H1 (cell line): ENCODE data around the gene CDKL4. TPM values are rescaled to one million over a fixed set of nuclear protein-coding genes. Genes with fewer than 3 reads are reported as not detected.

Experiments used
- CTCF ChIA-PET: fragments of 300-600 bp; sonication (Branson Sonifier 250); formaldehyde crosslinking; loops from one replicate; lab custom pipeline; 2021; ENCODE audit not compliant: partially characterized antibody; lab: Charles Lee
- POLR2A ChIA-PET: fragments of 300-600 bp; sonication (Branson Sonifier 250); formaldehyde crosslinking; loops from one replicate; lab custom pipeline; 2021; ENCODE audit warnings: inconsistent platforms; ENCODE audit not compliant: partially characterized antibody; lab: Charles Lee
- DNase-seq, 2 experiments: peaks; one replicate each; pipeline versions ENCODE4 v3.0.0 to v3.0.0-alpha.2; 2010 to 2022; ENCODE audit warnings: low spot score in 2 of 2, low read depth in 1 of 2, mixed read lengths in 1 of 2
- FAIRE-seq: peaks from 2 replicates; lab custom pipeline; 2011; peaks lifted over from hg19 to GRCh38; lab: Jason Lieb, UNC
- H2AFZ ChIP-seq: 2 replicates; pipeline ENCODE4 v1.8.1; 2012; ENCODE audit warnings: low read length, inconsistent platforms
- H2AK5ac ChIP-seq: 2 replicates; pipeline ENCODE4 v1.6.1; 2013; ENCODE audit warnings: low read depth, low read length
- H2BK120ac ChIP-seq: replicated peaks from 2 replicates; pipeline ENCODE3; 2013; ENCODE audit warnings: low read depth, low read length, inconsistent platforms
- H2BK12ac ChIP-seq: 2 replicates; pipeline ENCODE4 v1.6.1; 2013; ENCODE audit warnings: low read depth, low read length
- H2BK15ac ChIP-seq: 2 replicates; pipeline ENCODE4 v1.6.1; 2013; ENCODE audit warnings: low read length
- H2BK20ac ChIP-seq: 2 replicates; pipeline ENCODE4 v1.6.1; 2013; ENCODE audit warnings: low read length
- H2BK5ac ChIP-seq: 2 replicates; pipeline ENCODE4 v1.6.1; 2013; ENCODE audit warnings: low read depth, low read length
- H3K14ac ChIP-seq: 2 replicates; pipeline ENCODE4 v1.6.1; 2013; ENCODE audit warnings: inconsistent platforms; ENCODE audit not compliant: insufficient read length
- H3K18ac ChIP-seq: 2 replicates; pipeline ENCODE4 v1.6.1; 2013; ENCODE audit warnings: low read length; ENCODE audit errors: extremely low read depth
- H3K23ac ChIP-seq: 2 replicates; pipeline ENCODE4 v1.6.1; 2013; ENCODE audit warnings: inconsistent platforms; ENCODE audit not compliant: insufficient read length
- H3K23me2 ChIP-seq: 2 replicates; pipeline ENCODE4 v1.6.1; 2013; ENCODE audit warnings: low read depth, low read length
- H3K27ac ChIP-seq: 2 replicates; pipeline ENCODE4 v1.6.1; 2011; ENCODE audit warnings: low read depth, low read length, inconsistent platforms
- H3K27me3 ChIP-seq, 4 experiments: replicated peaks in 1 of 4; 1 replicate in 1 of 4; 2 replicates in 3 of 4; pipeline versions ENCODE4 v1.6.1 to v1.8.1; 2011 to 2013; ENCODE audit warnings: low read length in 3 of 4, mild to moderate bottlenecking in 3 of 4, inconsistent platforms in 2 of 4, mixed read lengths in 2 of 4, moderate library complexity in 1 of 4; ENCODE audit not compliant: control insufficient read depth in 3 of 4, insufficient read depth in 3 of 4; ENCODE audit errors: extremely low read depth in 1 of 4
- H3K36me3 ChIP-seq, 4 experiments: 2 replicates each; pipeline versions ENCODE4 v1.6.1 to v1.8.1; 2011 to 2013; ENCODE audit warnings: mild to moderate bottlenecking in 4 of 4, low read length in 3 of 4, moderate library complexity in 2 of 4, control low read depth in 1 of 4, inconsistent platforms in 1 of 4; ENCODE audit not compliant: insufficient read depth in 4 of 4, control insufficient read depth in 2 of 4
- H3K4ac ChIP-seq: replicated peaks from 2 replicates; pipeline ENCODE3; 2013; ENCODE audit warnings: low read length, low read depth, mixed read lengths, inconsistent platforms; ENCODE audit not compliant: insufficient read length
- H3K4me1 ChIP-seq, 4 experiments: replicated peaks in 1 of 4; 1 replicate in 1 of 4; 2 replicates in 3 of 4; pipeline versions ENCODE4 v1.6.1 to v1.8.1; 2011 to 2013; ENCODE audit warnings: low read length in 3 of 4, inconsistent platforms in 2 of 4, mixed read lengths in 1 of 4; ENCODE audit not compliant: insufficient read depth in 4 of 4, control insufficient read depth in 3 of 4
- H3K4me2 ChIP-seq, 2 experiments: 2 replicates each; pipeline versions ENCODE4 v1.6.1 to v1.8.1; 2011 to 2013; ENCODE audit warnings: low read depth in 2 of 2, low read length in 2 of 2, control low read depth in 1 of 2, inconsistent platforms in 1 of 2, mild to moderate bottlenecking in 1 of 2; ENCODE audit not compliant: insufficient read depth in 1 of 2
- H3K4me3 ChIP-seq, 4 experiments: fragments of 200-600, 300-600 bp in 1 of 4; sonication (generic), shearing (Covaris generic), sonication (Bioruptor Twin) in 1 of 4; 2 replicates each; pipeline versions ENCODE4 v1.5.1 to v1.8.1; 2011 to 2016; ENCODE audit warnings: low read length in 4 of 4, low read depth in 3 of 4, control low read depth in 2 of 4, inconsistent platforms in 2 of 4, mild to moderate bottlenecking in 2 of 4, mixed read lengths in 1 of 4, moderate library complexity in 1 of 4; ENCODE audit not compliant: insufficient read depth in 2 of 4; ENCODE audit errors: extremely low read depth in 1 of 4
- H3K56ac ChIP-seq: replicated peaks from 2 replicates; pipeline ENCODE3; 2013; ENCODE audit warnings: low read depth, mild to moderate bottlenecking, mixed read lengths, low read length, inconsistent platforms; ENCODE audit not compliant: insufficient read length
- H3K79me1 ChIP-seq: 2 replicates; pipeline ENCODE4 v1.6.1; 2013; ENCODE audit warnings: low read depth, low read length, control low read depth
- H3K79me2 ChIP-seq, 2 experiments: 2 replicates each; pipeline versions ENCODE4 v1.6.1 to v1.8.1; 2012 to 2013; ENCODE audit warnings: low read length in 2 of 2, mild to moderate bottlenecking in 2 of 2, inconsistent platforms in 1 of 2; ENCODE audit not compliant: insufficient read depth in 2 of 2, control insufficient read depth in 1 of 2
- H3K9ac ChIP-seq, 4 experiments: replicated peaks in 1 of 4; 1 replicate in 1 of 4; 2 replicates in 3 of 4; pipeline versions ENCODE4 v1.6.1 to v1.8.1; 2011 to 2013; ENCODE audit warnings: low read depth in 3 of 4, low read length in 3 of 4, control low read depth in 2 of 4, mild to moderate bottlenecking in 2 of 4, moderate library complexity in 2 of 4, inconsistent platforms in 1 of 4; ENCODE audit errors: extremely low read depth in 1 of 4
- H3K9me3 ChIP-seq, 2 experiments: 2 replicates each; pipeline versions ENCODE4 v1.6.1 to v1.8.1; 2012 to 2013; ENCODE audit warnings: mild to moderate bottlenecking in 2 of 2, moderate library complexity in 2 of 2, control low read depth in 1 of 2, inconsistent platforms in 1 of 2, low read depth in 1 of 2, low read length in 1 of 2, mixed read lengths in 1 of 2; ENCODE audit not compliant: insufficient read depth in 2 of 2
- H4K20me1 ChIP-seq, 2 experiments: replicated peaks in 1 of 2; 2 replicates each; pipeline versions ENCODE3 to v1.8.1; 2011 to 2013; ENCODE audit warnings: inconsistent platforms in 2 of 2, low read length in 2 of 2, mild to moderate bottlenecking in 1 of 2; ENCODE audit not compliant: insufficient read depth in 2 of 2, control insufficient read depth in 1 of 2
- H4K5ac ChIP-seq: 2 replicates; pipeline ENCODE4 v1.6.1; 2013; ENCODE audit warnings: low read length, low read depth, mixed read lengths, inconsistent platforms; ENCODE audit not compliant: insufficient read length
- H4K8ac ChIP-seq: 2 replicates; pipeline ENCODE4 v1.8.0; 2013; ENCODE audit warnings: mild to moderate bottlenecking, moderate library complexity, low read length, inconsistent platforms; ENCODE audit not compliant: insufficient read depth; ENCODE audit errors: extremely low read depth
- H4K91ac ChIP-seq: replicated peaks from 2 replicates; pipeline ENCODE3; 2013; ENCODE audit warnings: low read length, mixed read lengths, inconsistent platforms; ENCODE audit not compliant: insufficient read length
- ASH2L ChIP-seq: fragments of 200-600, 300-600 bp; sonication (generic); IDR thresholded peaks from one replicate; pipeline ENCODE4 v1.7.1; 2017; ENCODE audit warnings: low read length
- CEBPB ChIP-seq: IDR thresholded peaks from 2 replicates; pipeline ENCODE4 v1.6.1; 2012; ENCODE audit warnings: low read depth, low read length
- HDAC2 ChIP-seq, 2 experiments: fragments of 300-600 bp in 1 of 2; sonication (generic) in 1 of 2; IDR thresholded peaks; 2 replicates each; pipeline ENCODE4 v1.6.1; 2011 to 2012; ENCODE audit warnings: low read depth in 2 of 2, low read length in 2 of 2, mild to moderate bottlenecking in 2 of 2, moderate library complexity in 2 of 2, borderline replicate concordance in 1 of 2, inconsistent platforms in 1 of 2
- JUND ChIP-seq: IDR thresholded peaks from 2 replicates; pipeline ENCODE4 v1.6.1; 2011; ENCODE audit warnings: mild to moderate bottlenecking, improper control_type of control experiment, low read length
- KDM1A ChIP-seq: fragments of 200-600, 300-600 bp; sonication (generic); IDR thresholded peaks from 2 replicates; pipeline ENCODE4 v1.7.1; 2016; ENCODE audit warnings: mild to moderate bottlenecking, low read length, borderline replicate concordance
- KDM5A ChIP-seq: fragments of 200-600 bp; IDR thresholded peaks from 2 replicates; pipeline ENCODE4 v1.7.1; 2012; ENCODE audit warnings: mild to moderate bottlenecking, low read length, inconsistent platforms, mixed read lengths
- NANOG ChIP-seq: IDR thresholded peaks from 2 replicates; pipeline ENCODE4 v1.6.1; 2011; ENCODE audit warnings: low read length, low read depth, mild to moderate bottlenecking, inconsistent platforms; ENCODE audit not compliant: insufficient read depth, poor library complexity, severe bottlenecking
- PHF8 ChIP-seq: fragments of 200-600 bp; sonication (generic); conservative IDR thresholded peaks from 2 replicates; pipeline ENCODE4 v1.7.1; 2012; ENCODE audit warnings: low read depth, mild to moderate bottlenecking, inconsistent platforms, low read length, moderate library complexity
- RAD21 ChIP-seq, 2 experiments: IDR thresholded peaks in 1 of 2; conservative IDR thresholded peaks in 1 of 2; 2 replicates each; pipeline ENCODE4 v1.6.1; 2011; ENCODE audit warnings: low read depth in 2 of 2, low read length in 2 of 2, improper control_type of control experiment in 1 of 2, inconsistent platforms in 1 of 2, mild to moderate bottlenecking in 1 of 2, moderate library complexity in 1 of 2
- RXRA ChIP-seq: IDR thresholded peaks from 2 replicates; pipeline ENCODE4 v1.6.1; 2011; ENCODE audit warnings: low read depth, mild to moderate bottlenecking, low read length, moderate library complexity; ENCODE audit not compliant: insufficient read depth
- SRF ChIP-seq: IDR thresholded peaks from 2 replicates; pipeline ENCODE4 v1.6.1; 2011; ENCODE audit warnings: mild to moderate bottlenecking, low read depth, low read length, moderate library complexity
- TAF1 ChIP-seq: IDR thresholded peaks from 2 replicates; pipeline ENCODE4 v1.6.1; 2011; ENCODE audit warnings: mild to moderate bottlenecking, low read depth, low read length
- YY1 ChIP-seq: IDR thresholded peaks from 2 replicates; pipeline ENCODE4 v1.6.1; 2011; ENCODE audit warnings: low read depth, mild to moderate bottlenecking, low read length
- polyA plus RNA-seq, 7 experiments: library from polyadenylated mRNA; depleted of rRNA in 3 of 7; stranded (reverse) in 5 of 7; unstranded in 2 of 7; fragments of >200 nt in 5 of 7; fragments of 200-250 nt in 2 of 7; gene quantifications; 1 replicate in 5 of 7; 2 replicates in 1 of 7; 4 replicates in 1 of 7; pipeline versions ENCODE4 v1.2.1 to v1.2.3, GENCODE V29; 2011 to 2013; ENCODE audit warnings: missing spikeins in 2 of 7, mixed read lengths in 2 of 7
- total RNA-seq: library from RNA; stranded (reverse); fragmentation: NEBNext Ultra II Directional; extraction: Animal tissue kit (Norgen Biotek cat#: 25700); gene quantifications from 2 replicates; pipeline ENCODE4 v1.2.1, GENCODE V29; 2021
- TF ChIP-seq, protein P1 (sequence below): IDR thresholded peaks from 2 replicates; pipeline ENCODE4 v1.6.1; 2012; ENCODE audit warnings: low read length, inconsistent platforms

Gene CDKL4
- total and polyA plus RNA-seq, 2 of the 8 experiments (the other 6 are each of a cell fraction or from before 2014, with no cell fraction given) = not detected

DNA sequence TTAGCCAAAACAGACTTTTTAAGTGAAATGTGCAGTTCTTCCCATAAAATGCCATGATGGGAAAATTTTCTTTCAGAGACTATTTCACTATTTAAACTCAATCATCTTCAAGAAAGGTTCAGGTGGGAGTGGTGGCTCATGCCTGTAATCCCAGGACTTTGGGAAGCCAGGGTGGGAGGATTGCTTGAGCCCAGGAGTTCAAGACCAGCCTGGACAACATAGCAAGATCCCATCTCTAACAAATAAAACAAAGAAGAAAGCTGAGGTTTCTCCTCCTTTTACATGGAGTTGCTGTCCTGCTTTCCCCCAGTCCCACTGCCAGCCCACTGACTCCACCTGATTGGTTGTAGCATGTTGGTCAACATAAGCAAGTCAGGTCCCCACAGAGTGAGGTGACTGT lies 97.1 kb downstream of the CDKL4 start:
- no peak for FAIRE-seq
- Histone ChIP-seq H3K27ac (no peak overlapping the region), H2BK12ac (no peak overlapping the region), H3K23me2 (no peaks in the 10 kb centered on the region), H3K4ac (no peak overlapping the region), H3K9ac (no peak overlapping the region), H3K56ac (no peak overlapping the region), H2AFZ (no peak overlapping the region), H2BK20ac (no peak overlapping the region), H3K4me3 (no peak overlapping the region), H3K23ac (no peak overlapping the region), H3K79me2 (no peaks in the 10 kb centered on the region), H3K9me3 (no peaks in the 10 kb centered on the region), H2BK5ac (no peak overlapping the region), H3K36me3 (no peaks in the 10 kb centered on the region), H2BK120ac (no peak overlapping the region), H3K79me1 (no peaks in the 10 kb centered on the region), H2AK5ac (no peak overlapping the region), H3K14ac (no peak overlapping the region), H4K8ac (no peak overlapping the region), H2BK15ac (no peak overlapping the region), H3K4me2 (no peak overlapping the region), H4K5ac (no peak overlapping the region), H4K20me1 (no peaks in the 10 kb centered on the region), H3K18ac (no peak overlapping the region), H3K27me3 (no peaks in the 10 kb centered on the region), H4K91ac (no peak overlapping the region), H3K4me1 (peaks cover 0 to 2% (median 0%) of the 10 kb centered on the region in 4 experiments; a peak in 2 of 7 replicates)
- CTCF ChIA-PET = no interaction called here
- POLR2A ChIA-PET = no interaction called here
- DNase-seq = no peak
- no peak for TF ChIP-seq YY1
- no peak for TF ChIP-seq PHF8
- TF ChIP-seq, protein P1, sequence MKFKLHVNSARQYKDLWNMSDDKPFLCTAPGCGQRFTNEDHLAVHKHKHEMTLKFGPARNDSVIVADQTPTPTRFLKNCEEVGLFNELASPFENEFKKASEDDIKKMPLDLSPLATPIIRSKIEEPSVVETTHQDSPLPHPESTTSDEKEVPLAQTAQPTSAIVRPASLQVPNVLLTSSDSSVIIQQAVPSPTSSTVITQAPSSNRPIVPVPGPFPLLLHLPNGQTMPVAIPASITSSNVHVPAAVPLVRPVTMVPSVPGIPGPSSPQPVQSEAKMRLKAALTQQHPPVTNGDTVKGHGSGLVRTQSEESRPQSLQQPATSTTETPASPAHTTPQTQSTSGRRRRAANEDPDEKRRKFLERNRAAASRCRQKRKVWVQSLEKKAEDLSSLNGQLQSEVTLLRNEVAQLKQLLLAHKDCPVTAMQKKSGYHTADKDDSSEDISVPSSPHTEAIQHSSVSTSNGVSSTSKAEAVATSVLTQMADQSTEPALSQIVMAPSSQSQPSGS = no peak
- no peak for TF ChIP-seq KDM5A
- no peak for TF ChIP-seq RXRA
- TF ChIP-seq HDAC2 (IDR thresholded peaks at IDR 0.05; ENCODE audit: borderline replicate concordance in 1 of 2, low read depth in 2 of 2, low read length in 2 of 2) = no peak
- no peak for TF ChIP-seq NANOG
- no peak for TF ChIP-seq SRF
- TF ChIP-seq RAD21 (IDR thresholded peaks at IDR 0.05 in 1 of 2, conservative IDR thresholded peaks at IDR 0.05 in 1 of 2; ENCODE audit: low read depth in 2 of 2, low read length in 2 of 2) = no peak
- TF ChIP-seq ASH2L = no peak
- no peak for TF ChIP-seq JUND
- no peak for TF ChIP-seq KDM1A
- no peak for TF ChIP-seq TAF1
- no peak for TF ChIP-seq CEBPB
